ENCODE data around the gene NUDT21.
"Not testable (repeated sequence)": the region's sequence is repeated elsewhere in the genome, so short reads cannot be mapped to it uniquely, and the experiment has no call there.

Gene NUDT21

DNA sequence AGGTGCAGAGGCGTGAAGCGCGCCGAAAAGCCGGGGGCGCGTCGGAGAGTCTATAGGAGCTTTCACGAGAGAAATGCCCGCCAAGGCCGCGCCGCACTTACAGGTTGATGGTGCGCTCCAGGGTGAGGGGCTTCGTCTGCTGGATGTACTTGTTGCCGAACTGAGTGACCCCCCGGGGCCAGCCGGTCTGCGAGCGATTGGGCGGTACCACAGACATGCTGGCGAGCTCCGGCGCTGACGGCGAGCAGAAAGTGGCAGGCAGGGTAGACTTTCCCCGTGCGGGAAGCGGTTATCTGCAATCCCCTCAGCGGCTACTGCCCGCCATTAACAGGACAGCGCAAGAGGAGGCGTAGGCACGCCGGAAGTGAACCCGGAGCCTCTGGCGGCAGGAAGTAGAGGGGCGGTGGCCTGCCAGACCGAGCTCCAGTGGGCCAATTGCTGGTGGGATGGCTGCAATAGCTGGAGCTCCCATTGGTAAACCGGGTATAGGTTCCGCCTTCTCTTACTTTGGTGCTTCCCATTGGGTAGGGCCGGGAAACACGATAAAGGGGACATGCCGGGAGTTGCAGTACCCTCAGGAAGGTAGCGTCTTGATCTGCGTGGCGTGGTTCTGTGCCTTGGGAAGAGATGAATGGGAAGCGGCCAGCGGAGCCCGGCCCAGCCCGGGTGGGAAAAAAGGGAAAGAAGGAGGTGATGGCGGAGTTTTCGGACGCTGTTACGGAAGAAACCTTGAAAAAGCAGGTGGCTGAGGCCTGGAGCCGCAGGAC, at the start of gene NUDT21, which contains the start of gene OGFOD1:
TSS of gene NUDT21 (minus strand) at position 347 of the 767 bp plus-strand sequence. CDS start at position 217, 130 bp downstream.
TSS of gene OGFOD1 (plus strand) at position 569 of the 767 bp plus-strand sequence. CDS start at position 628, 59 bp downstream.
- DNase-seq (ENCODE audit: low read depth in 2 of 2), result peak; percentile 75 to 83

DNA sequence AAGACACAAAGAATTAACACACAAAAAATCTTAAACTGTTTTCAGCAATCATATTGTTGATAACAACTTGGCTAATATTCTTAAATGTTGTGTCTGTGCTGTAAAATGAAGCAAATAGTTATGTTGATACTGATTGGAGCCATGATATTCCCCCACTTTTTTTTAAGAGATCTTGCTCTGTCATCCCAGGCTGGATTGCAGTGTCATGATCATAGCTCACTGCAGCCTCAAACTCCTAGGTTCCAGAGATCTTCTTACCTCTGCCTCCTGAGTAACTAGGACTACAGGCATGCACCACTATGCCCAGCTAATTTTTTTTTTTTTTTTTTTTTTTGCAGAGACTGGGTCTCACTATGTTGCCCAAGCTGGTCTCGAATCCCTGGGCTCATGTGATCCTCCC, 42.7 kb upstream of the NUDT21 start:
- no peak for DNase-seq (ENCODE audit: low read depth in 2 of 2)

DNA sequence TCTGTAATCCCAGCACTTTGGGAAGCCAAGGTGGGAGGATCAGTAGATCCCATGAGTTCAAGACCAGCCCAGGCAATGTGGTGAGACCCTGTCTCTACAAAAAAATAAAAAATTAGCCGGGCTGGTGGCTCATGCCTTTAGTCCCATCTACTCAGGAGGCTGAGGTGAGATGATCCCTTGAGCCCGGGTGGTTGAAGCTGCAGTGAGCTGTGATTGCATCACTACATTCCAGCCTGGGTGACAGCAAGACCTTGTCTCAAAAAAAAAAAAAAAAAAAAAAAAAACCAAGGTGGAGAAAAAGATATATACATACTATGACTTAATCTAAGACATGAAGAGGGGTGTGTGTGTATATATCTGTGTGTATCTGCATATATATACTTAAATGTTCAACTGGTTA, 42.0 kb upstream of the NUDT21 start:
- no peak for DNase-seq (ENCODE audit: low read depth in 2 of 2)

DNA sequence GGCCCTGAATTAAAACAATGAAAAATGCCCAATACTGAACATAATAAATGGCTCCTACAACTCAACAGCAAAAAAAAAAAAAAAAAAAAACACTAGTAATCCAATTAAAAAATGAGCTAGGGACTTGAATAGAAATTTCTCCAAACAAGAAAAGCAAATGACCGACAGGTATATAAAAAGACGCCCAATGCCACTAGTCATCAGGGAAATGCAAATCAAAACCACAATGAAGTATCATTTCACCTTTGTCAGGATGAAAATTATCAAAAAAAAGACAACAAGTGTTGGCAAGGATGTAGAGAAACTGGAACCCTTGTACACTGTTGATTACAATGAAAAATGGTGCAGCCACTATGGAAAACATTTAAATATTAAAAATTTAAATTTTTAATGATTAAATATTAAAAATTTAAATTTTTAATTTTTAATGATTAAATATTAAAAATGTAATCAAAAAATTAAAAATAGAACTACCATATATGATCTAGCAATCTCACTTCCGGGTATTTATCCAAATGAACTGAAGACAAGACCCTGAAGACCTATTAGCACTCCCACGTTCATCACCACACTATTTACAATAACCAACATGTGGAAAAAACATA, 40.6 kb upstream of the NUDT21 start:
- DNase-seq (ENCODE audit: low read depth in 2 of 2), result no peak

DNA sequence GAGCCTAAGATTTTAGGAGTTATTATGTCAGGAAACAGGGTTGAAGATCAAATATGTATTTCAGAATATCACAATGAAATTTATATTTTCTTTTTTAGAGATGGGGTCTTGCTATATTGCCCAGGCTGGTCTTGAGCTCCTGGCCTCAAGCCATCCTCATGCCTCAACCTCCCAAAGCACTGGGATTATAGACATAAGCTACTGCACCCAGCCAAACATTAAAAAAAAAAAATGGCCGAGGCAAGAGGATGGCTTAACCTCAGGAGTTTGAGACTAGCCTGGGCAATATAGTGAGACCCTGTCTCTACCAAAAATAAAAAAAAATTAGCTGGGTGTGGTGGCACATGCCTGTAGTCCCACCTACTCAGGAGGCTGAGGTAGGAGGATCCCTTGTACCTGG, 37.7 kb upstream of the NUDT21 start:
- DNase-seq (ENCODE audit: low read depth in 2 of 2), result not testable (repeated sequence)

DNA sequence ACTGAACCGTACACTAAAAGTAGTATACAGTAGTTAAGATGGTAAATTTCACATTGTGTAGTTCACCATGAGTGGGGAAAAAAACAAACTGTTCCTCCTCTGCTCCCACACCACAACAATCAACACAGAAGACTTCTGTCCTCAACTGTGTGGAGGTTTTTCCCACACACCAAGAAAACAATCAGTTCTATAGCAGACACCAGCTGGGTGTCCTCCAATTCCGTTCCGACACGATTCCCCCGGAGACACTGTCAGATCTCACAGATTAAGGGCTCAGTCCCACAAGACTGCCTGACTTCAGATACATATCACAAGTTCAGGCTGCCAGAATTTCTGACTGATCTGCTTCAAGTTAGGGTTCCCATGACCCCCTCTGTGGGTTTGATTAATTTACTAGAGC, 36.9 kb upstream of the NUDT21 start:
- DNase-seq (ENCODE audit: low read depth in 2 of 2), result no peak

DNA sequence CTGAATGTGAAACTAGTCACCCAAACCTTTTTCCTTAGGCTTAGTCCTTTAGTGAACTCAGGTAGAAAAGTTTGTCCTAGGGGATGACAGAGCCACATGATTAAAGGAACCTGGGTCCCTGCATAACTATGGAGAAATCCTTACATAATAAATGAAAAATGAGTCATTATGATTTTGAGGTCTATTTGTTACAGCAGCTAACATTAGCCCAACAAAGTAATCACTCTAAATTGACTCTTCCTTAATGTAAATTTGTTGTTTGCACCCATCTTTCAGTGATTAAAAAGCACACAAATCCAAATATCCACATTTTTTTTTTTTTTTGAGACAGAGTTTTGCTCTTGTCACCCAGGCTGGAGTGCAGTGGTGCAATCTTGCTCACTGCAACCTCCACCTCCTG, 32.3 kb upstream of the NUDT21 start:
- DNase-seq (ENCODE audit: low read depth in 2 of 2), result no peak

DNA sequence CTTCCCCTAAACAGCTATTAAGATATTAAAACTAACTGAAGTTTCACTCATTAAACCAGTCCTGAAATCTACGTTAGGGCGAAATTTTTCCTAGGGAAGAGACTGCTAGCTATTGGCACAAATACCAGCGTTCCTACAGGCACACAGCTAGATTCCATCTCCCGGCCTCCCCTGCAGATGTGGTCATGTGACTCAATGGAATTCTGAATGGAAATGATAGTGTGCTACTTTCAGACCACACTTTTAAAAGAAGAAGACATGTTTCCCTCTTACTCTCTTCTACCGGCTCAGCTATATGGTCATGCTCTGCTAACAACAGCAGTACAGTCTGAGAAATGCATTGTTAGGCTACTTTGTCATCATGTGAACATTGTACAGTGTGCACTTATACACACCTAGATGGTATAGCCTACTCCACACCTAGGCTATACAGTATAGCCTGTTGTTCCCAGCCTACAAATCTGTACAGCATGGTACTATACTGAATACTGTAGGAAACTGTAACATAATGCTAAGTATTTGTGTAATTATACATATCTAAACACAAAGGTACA, 31.6 kb upstream of the NUDT21 start:
- no peak for DNase-seq (ENCODE audit: low read depth in 2 of 2)

DNA sequence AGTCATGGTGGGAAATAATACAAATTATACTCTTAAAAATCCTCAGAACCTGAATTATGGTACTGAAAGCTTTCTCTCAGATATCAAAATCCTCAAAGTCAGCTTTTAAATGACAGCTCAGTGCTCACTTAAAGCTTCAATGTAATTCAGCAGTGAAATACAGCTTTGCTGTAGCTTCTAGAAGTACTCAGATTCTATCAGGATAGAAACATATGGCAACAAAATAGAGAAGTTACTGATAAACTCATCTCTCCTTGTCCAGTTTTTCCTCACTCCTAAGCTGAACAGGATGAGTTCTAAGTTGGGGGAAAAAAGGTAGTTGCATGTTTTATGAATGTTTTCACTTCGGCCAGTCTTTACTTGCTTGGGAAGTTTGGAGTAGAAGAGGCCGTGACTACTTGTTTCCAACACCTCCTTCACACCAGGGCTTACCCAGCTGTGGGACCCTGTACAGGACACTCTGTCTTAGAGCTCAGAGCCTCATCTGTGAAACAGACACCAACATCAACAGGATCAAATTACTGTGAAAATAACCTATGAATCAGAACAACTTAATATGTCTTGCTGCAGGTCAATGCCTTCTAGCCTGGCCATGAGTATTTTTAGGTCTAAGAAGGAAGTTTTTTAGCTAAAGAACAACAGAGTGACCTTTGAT, 30.5 kb upstream of the NUDT21 start:
- no peak for DNase-seq (ENCODE audit: low read depth in 2 of 2)

DNA sequence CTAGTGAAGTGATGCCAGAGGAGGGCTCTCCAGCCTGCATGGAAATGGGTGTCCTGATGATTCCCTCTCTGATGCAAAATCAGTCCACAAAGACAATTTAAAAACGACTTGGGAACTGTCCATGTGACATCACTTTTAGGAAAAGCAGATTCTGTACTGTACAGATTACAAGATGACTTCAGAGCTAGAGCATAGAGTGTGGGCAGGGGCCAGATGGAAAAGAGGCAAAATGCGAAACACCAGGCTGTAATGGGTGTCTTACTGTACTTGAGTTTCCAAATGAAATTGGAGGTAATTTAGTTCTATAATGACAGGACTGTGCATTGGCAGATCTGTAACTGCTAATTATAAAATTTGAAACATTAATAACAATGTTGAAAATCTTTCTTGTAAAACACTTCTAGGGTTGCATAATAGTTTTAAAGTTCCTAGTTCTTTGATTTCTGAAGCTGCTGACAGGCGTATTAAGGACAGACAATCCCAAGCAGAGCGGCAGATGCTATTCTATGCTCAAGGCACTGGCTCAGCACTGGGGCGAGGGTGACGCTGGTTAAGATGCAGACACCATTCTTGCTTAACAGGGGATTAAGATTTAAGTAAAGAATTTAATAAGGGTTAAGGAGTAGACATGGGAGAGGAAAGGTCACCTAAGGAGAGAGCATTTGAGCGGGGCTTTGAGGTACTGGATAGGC, 29.8 kb upstream of the NUDT21 start:
- DNase-seq (ENCODE audit: low read depth in 2 of 2), result no peak

DNA sequence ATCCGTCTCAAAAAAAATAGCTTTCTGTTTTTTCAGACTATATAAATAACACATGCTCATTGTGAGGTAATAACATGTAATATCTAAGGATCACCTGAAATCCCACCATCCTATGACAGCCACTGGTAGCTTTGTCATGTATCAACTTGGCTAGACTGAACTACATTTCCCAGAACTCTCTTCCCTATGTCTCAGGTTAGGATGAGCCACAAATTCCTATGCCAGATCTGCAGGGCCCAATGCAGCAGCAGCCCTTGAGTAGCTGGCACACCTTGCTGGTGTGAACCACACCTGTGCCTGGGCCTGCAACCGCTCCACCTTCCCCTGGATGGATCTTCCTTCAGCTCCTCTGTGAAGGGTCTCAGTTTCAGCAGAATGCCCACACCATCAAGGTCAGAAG, 28.3 kb upstream of the NUDT21 start:
- no peak for DNase-seq (ENCODE audit: low read depth in 2 of 2)

DNA sequence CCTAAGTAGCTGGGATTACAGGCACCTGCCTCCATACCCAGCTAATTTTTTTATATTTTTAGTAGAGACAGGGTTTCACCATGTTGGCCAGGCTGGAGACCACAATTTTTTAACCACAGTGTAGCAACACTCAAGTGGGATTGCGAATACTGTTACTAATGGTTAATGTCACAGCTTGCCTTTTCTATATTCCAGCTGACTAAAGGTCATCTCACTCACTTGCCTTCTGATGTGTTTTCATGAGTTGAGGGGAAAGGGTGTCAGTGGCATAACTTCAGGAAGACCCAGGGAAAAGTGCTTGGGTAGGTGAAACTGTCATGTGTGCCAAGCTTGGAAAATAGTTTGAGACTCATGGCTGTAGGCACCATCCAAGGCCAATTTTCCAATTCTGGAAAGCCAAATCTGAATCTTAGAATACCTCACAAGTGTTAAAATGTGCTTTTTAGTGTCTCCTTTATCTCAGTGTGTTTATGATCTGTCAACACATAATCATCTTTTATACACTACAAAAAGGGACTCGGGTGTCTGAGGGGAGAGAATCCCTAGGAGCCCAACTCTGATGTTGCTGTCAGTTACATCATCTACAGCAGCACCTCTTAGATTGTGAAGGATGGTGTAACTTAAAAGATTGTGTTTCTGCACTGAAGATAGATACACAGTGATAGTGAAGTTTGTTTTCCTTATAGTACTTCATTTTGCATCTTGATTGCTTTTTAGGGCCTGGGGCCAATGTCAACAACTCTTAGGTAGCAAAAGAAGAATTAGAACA, 27.3 kb upstream of the NUDT21 start:
- DNase-seq (ENCODE audit: low read depth in 2 of 2), result no peak

DNA sequence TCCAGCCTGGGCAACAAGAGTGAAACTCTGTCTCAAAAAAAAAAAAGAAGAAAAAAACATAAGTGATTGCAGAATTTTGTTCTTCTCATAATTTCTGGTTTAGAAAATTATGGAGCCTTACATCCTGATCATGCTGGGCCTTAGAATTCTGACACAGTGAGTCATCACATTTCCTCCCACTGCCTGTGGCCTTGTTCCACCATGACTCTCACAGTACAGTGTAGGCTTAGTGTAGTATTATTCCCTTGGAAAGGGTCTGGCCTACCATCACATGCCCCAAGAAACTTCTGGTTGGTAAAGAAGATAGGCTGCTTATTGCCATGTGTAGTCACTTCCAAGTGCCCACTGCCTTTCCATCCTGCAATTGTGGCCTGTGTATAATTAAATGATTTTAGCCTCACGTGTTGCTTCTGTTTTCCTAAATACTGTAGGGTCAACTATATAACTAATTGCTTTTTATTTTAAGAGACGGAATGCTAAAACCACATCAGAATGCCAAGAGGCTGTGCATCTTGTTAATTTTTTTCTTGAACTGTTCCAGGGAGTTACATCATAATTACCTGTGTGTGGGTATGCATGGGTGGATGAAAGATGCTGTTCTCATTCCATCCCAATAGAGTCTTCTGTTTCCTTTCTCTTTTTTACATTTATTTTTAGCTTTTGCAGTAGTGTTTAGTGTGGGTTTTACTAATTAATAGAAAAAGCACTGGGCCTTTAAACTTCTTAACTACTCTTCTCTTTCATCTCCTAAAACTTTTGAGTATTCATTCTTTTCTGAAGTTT, 26.2 kb upstream of the NUDT21 start:
- no peak for DNase-seq (ENCODE audit: low read depth in 2 of 2)

DNA sequence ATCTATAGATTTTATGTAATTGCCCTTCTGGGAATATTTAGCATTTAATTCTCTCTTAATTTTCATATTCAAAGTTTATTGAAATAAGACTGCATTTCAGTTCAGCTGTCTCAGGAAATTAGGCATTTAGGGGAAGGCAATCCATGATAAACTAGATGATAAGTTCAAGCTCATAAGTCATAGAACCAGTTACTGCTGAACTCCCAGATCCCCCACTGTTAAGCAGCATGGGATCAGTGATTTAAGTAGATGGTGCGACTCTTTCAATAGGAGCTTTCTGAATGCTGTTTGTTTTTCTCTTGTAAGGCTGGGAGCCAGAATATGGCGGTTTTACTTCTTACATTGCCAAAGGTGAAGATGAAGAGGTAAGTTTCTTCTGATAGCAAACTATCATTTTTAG, 24.1 kb upstream of the NUDT21 start:
- DNase-seq (ENCODE audit: low read depth in 2 of 2), result no peak

DNA sequence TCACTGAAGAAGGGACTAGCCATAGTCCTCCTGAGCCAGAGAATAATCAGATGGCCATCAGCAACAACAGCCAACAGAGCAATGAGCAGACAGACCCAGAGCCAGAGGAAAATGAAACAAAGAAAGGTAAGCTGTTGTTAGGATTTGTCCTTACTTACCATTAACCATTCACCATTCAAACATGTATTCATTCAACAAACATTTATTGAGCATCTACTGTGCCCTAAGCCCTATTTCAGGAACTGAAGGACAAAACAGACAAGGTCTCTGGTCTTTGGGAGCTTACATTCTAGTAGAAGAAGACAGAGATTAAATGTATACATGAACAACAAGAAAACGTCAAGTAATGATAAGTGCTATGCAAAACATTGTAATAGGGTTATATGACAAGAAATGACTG, 19.5 kb upstream of the NUDT21 start:
- no peak for DNase-seq (ENCODE audit: low read depth in 2 of 2)

DNA sequence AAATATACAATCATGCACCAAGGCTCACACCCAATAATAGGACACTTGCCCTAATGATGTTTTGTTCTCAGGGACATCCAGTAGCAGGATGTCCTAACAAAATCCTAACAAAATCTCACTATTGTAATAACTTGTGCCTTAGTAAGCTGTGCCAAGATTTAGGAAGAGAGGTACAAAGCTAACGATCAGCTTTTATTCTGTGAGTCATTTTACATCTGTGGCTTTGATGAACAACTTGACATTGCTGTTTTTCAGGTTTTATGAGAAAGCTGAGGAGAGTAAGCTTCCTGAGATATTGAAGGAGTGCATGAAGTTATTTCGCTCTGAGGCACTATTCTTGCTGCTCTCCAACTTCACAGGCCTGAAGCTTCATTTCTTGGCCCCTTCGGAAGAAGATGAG, 19.1 kb upstream of the NUDT21 start:
- DNase-seq (ENCODE audit: low read depth in 2 of 2), result no peak

DNA sequence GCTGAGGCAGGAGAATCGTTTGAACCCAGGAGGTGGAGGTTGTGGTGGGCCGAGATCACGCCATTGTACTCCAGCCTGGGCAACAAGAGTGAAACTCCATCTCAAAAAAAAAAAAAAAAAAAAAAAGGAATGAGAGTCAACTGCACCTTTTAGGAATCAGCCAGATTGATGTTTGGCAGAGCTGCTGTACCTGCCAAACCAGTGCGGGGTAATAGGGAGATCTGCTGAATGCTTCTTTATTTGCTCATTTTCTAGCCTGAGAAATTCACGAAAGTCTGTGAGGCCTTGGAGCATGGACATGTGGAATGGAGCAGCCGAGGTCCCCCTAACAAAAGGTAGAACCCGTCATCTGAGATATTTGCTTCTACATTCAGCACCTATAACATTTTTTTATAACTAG, 18.6 kb upstream of the NUDT21 start:
- DNase-seq (ENCODE audit: low read depth in 2 of 2), result no peak

DNA sequence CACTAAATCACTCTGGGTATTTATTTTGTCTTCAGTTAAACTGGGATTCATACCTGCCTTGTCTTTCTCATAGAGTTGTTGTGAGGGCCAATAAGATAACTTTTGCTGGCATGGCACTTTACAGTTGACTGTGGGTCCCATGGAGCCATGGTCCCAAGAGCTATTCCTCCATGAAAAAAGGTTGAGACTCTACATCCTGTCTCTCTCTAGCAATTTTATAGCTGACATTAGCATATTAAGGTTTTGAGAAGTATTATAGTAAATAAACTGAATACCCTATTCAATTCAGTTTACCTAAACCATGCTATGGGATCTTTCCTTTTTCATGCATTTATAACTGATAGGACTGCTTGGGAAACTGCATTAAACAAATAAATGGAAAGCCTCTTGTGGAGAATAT, 17.7 kb upstream of the NUDT21 start:
- DNase-seq (ENCODE audit: low read depth in 2 of 2), result no peak

DNA sequence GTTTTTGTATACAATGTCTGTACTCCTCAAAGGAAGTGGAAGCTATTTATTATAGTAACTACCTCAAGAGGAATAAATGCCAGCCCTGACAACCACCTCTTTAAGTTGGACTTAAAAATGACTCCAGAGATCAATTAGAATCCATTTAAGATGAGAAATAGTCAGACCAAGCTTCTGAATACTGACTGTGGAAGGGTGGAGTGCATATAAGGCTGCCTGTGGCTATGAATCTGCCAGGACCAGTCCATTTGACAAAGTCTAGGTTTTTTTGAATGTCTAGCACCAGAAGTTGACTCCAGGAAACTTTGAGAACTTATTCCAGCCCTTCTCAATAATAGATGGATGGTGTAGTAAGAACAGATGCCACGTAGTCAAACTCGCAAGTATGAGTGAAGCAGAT, 15.2 kb upstream of the NUDT21 start:
- DNase-seq (ENCODE audit: low read depth in 2 of 2), result no peak

DNA sequence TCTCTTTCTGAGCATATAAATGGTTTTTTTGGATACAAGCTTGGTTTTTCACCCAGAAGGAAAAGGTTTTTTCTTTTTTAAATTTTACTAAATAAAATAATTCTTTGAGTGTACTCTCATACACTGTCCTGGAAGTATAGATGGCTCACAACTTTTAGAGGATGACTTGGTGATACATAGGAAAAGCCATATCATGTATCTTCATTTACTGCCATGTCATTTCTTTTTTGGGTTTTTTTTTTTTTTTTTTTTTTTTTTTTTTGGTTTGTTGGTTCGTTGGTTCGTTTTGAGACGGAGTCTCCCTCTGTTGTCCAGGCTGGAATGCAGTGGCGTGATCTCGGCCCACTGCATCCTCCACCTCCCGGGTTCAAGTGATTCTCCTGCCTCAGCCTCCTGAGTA, 12.0 kb upstream of the NUDT21 start:
- DNase-seq (ENCODE audit: low read depth in 2 of 2), result no peak

Data from stimulated activated CD8-positive, alpha-beta memory T cell treated with anti-CD3 and anti-CD28 coated beads, Interleukin-2, amount 100 ng/mL, for 48 hours (primary cell).